ENCODE measurements around the gene DSG3. TPM values are rescaled to one million over a fixed set of nuclear protein-coding genes. Genes with fewer than 3 reads are reported as not detected.

The DSG3 gene
- not detected for total RNA-seq
- polyA plus RNA-seq (2013, experiment 1 of 2) = not detected
- polyA plus RNA-seq (2013, experiment 2 of 2) = not detected
- long read RNA-seq, experiment 1 = 0 reads
- long read RNA-seq, experiment 2 = 0 reads
- long read RNA-seq, experiment 3 = 0 reads
- long read RNA-seq, experiment 4 = 0 reads

- no peaks in the 10 kb centered on the region for H3K27me3 Mint-ChIP-seq (ENCODE audit: insufficient read depth)
- H3K36me3 Mint-ChIP-seq (ENCODE audit: low read depth) = no peaks in the 10 kb centered on the region
Measured at GRCh38 chr18:31447530-31448191, at the start of gene DSG3. TSS of gene DSG3 (plus strand) at chr18:31447741. CDS start at chr18:31447878, 137 bp downstream.

GRCh38 chr18:31398191-31398590, 49.4 kb upstream of the DSG3 start:
- Mint-ChIP-seq H3K27me3 (ENCODE audit: insufficient read depth) (no peaks in the 10 kb centered on the region), H3K9me3 (no peaks in the 10 kb centered on the region), H3K27ac (no peak overlapping the region), H3K4me1 (peaks cover 8% of the 10 kb centered on the region), H3K4me3 (no peak overlapping the region), H3K36me3 (ENCODE audit: low read depth) (no peaks in the 10 kb centered on the region)
- no peak for TF ChIP-seq CTCF (conservative IDR thresholded peaks at IDR 0.05)
- Histone ChIP-seq H3K9ac (ENCODE audit: extremely low read depth, low read length, poor library complexity, severe bottlenecking) (no peak overlapping the region), H3K36me3 (ENCODE audit: control insufficient read depth, insufficient read depth, low read length) (no peaks in the 10 kb centered on the region), H3K4me1 (ENCODE audit: control insufficient read depth, insufficient read depth, low read length) (no peaks in the 10 kb centered on the region), H3K27ac (ENCODE audit: low read depth, low read length) (no peak overlapping the region), H3K4me3 (ENCODE audit: low read length) (no peak overlapping the region), H3K9me3 (ENCODE audit: control insufficient read depth, low read length) (no peaks in the 10 kb centered on the region), H3K27me3 (ENCODE audit: control insufficient read depth, insufficient read depth, low read length, poor library complexity, severe bottlenecking) (no peaks in the 10 kb centered on the region)
- 96 to 100% methylated on average over 1 to 2 of the region's 2 CpGs for WGBS, 2 experiments (ENCODE audit: insufficient coverage in 1 of 2, insufficient read length in 1 of 2)
- no peak for DNase-seq

More at GRCh38 chr18:31447530-31448191, at the start of gene DSG3:
- no peaks in the 10 kb centered on the region for H3K4me1 Mint-ChIP-seq
- Histone ChIP-seq H3K36me3 (ENCODE audit: control insufficient read depth, insufficient read depth, low read length) (no peaks in the 10 kb centered on the region), H3K27ac (ENCODE audit: low read depth, low read length) (no peak within 1 kb of the TSS), H3K27me3 (ENCODE audit: control insufficient read depth, insufficient read depth, low read length, poor library complexity, severe bottlenecking) (no peaks in the 10 kb centered on the region), H3K4me3 (ENCODE audit: low read length) (no peak within 1 kb of the TSS), H3K9me3 (ENCODE audit: control insufficient read depth, low read length) (no peaks in the 10 kb centered on the region), H3K4me1 (ENCODE audit: control insufficient read depth, insufficient read depth, low read length) (no peaks in the 10 kb centered on the region), H3K9ac (ENCODE audit: extremely low read depth, low read length, poor library complexity, severe bottlenecking) (no peak within 1 kb of the TSS)
- WGBS, 2 experiments (ENCODE audit: insufficient coverage in 1 of 2, insufficient read length in 1 of 2) = 81 to 84% methylated on average over 7 of the region's 9 CpGs
- no peak within 1 kb of the TSS for H3K4me3 Mint-ChIP-seq
- no peak within 1 kb of the TSS for H3K27ac Mint-ChIP-seq
- no peak for TF ChIP-seq CTCF (conservative IDR thresholded peaks at IDR 0.05)
- no peaks in the 10 kb centered on the region for H3K9me3 Mint-ChIP-seq
- no peak for DNase-seq

- Histone ChIP-seq H3K9me3 (ENCODE audit: control insufficient read depth, low read length) (no peaks in the 10 kb centered on the region), H3K27ac (ENCODE audit: low read depth, low read length) (no peak overlapping the region), H3K9ac (ENCODE audit: extremely low read depth, low read length, poor library complexity, severe bottlenecking) (no peak overlapping the region), H3K4me3 (ENCODE audit: low read length) (no peak overlapping the region), H3K27me3 (ENCODE audit: control insufficient read depth, insufficient read depth, low read length, poor library complexity, severe bottlenecking) (no peaks in the 10 kb centered on the region), H3K4me1 (ENCODE audit: control insufficient read depth, insufficient read depth, low read length) (no peaks in the 10 kb centered on the region), H3K36me3 (ENCODE audit: control insufficient read depth, insufficient read depth, low read length) (no peaks in the 10 kb centered on the region)
- Mint-ChIP-seq H3K4me1 (peaks cover 8% of the 10 kb centered on the region), H3K9me3 (no peaks in the 10 kb centered on the region), H3K27me3 (ENCODE audit: insufficient read depth) (no peaks in the 10 kb centered on the region), H3K4me3 (no peak overlapping the region), H3K36me3 (ENCODE audit: low read depth) (no peaks in the 10 kb centered on the region), H3K27ac (no peak overlapping the region)
- DNase-seq = no peak
- no peak for TF ChIP-seq CTCF (conservative IDR thresholded peaks at IDR 0.05)
- 89 to 94% methylated on average over 3 to 6 of the region's 6 CpGs for WGBS, 2 experiments (ENCODE audit: insufficient coverage in 1 of 2, insufficient read length in 1 of 2)
Measured at GRCh38 chr18:31399306-31400032, 48.1 kb upstream of the DSG3 start.

Measured in endodermal cell (in vitro differentiated cells).